HepG2 (cell line): ENCODE measurements around the gene MRPL27. TPM values are rescaled to one million over a fixed set of nuclear protein-coding genes. Genes with fewer than 3 reads are reported as not detected.
A peak's percentile ranks its signal among the peaks of the same experiment; 100 is the strongest.

Experiments
- ARNTL ChIP-seq: sonication (generic); formaldehyde crosslinking; IDR thresholded peaks from 2 replicates; pipeline ENCODE4 v1.4.0; 2020; ENCODE audit warnings: mild to moderate bottlenecking, missing genetic modification reagents
- ATF3 ChIP-seq: sonication (generic); formaldehyde crosslinking; IDR thresholded peaks from 2 replicates; pipeline ENCODE4 v1.4.0; 2020; ENCODE audit warnings: missing genetic modification reagents
- ATM ChIP-seq: fragments of 450-650 bp; IDR thresholded peaks from 2 replicates; pipeline ENCODE4 v1.7.1; 2017; ENCODE audit warnings: mild to moderate bottlenecking, borderline replicate concordance
- CENPBD1 ChIP-seq: sonication (generic); formaldehyde crosslinking; IDR thresholded peaks from 2 replicates; pipeline ENCODE4 v1.8.0; 2022; ENCODE audit warnings: missing genetic modification reagents, low read depth, mild to moderate bottlenecking, borderline replicate concordance
- CREB1 ChIP-seq, 2 experiments: fragments of 450-650 bp in 1 of 2; IDR thresholded peaks; 2 replicates each; pipeline ENCODE4 v1.6.1; 2016 to 2017; ENCODE audit warnings: control low read depth in 1 of 2, mild to moderate bottlenecking in 1 of 2, missing compliant biosample characterization in 1 of 2, missing genetic modification characterization in 1 of 2
- CSRNP1 ChIP-seq: sonication (generic); formaldehyde crosslinking; IDR thresholded peaks from 2 replicates; pipeline ENCODE4 v1.8.1; 2023; ENCODE audit warnings: mild to moderate bottlenecking, missing genetic modification reagents
- HMG20B ChIP-seq: conservative IDR thresholded peaks from 2 replicates; pipeline ENCODE4 v1.6.1; 2016; ENCODE audit warnings: missing genetic modification reagents, missing compliant biosample characterization
- MEF2D ChIP-seq: sonication (generic); formaldehyde crosslinking; IDR thresholded peaks from 2 replicates; pipeline ENCODE4 v1.5.1; 2020; ENCODE audit warnings: mild to moderate bottlenecking, missing genetic modification reagents
- MTA3 ChIP-seq: sonication (generic); formaldehyde crosslinking; IDR thresholded peaks from 2 replicates; pipeline ENCODE4 v1.4.0; 2020; ENCODE audit warnings: missing genetic modification reagents
- PTBP1 ChIP-seq: fragments of 200-400 bp; formaldehyde crosslinking; IDR thresholded peaks from 2 replicates; pipeline ENCODE4 v1.6.1; 2018; ENCODE audit warnings: low read length, low read depth; ENCODE audit not compliant: poor library complexity, severe bottlenecking
- SMARCE1 ChIP-seq: fragments of 450-650 bp; IDR thresholded peaks from 2 replicates; pipeline ENCODE4 v1.6.1; 2017; ENCODE audit warnings: borderline replicate concordance
- ZNF407 ChIP-seq: sonication (generic); formaldehyde crosslinking; IDR thresholded peaks from one replicate; pipeline ENCODE4 v1.5.1; 2020; ENCODE audit warnings: mild to moderate bottlenecking, missing genetic modification reagents; ENCODE audit errors: not compliant biosample characterization
- ZNF430 ChIP-seq: sonication (generic); formaldehyde crosslinking; IDR thresholded peaks from 2 replicates; pipeline ENCODE4 v1.9.0; 2021; ENCODE audit warnings: mild to moderate bottlenecking, missing genetic modification reagents
- ZNF792 ChIP-seq: IDR thresholded peaks from 2 replicates; pipeline ENCODE4 v1.6.1; 2016
- polyA plus RNA-seq, 8 experiments: library from polyadenylated mRNA; depleted of rRNA in 3 of 8; stranded (reverse) in 7 of 8; unstranded in 1 of 8; fragments of >200 nt; fragmentation: Illumina TruSeq in 4 of 8; extraction: Trizol in 4 of 8; gene quantifications; 2 replicates each; pipeline versions ENCODE4 v1.2.1 to v1.2.3, GENCODE V29; 2011 to 2016; ENCODE audit warnings: low read depth in 4 of 8, missing spikeins in 1 of 8, mixed read lengths in 1 of 8; ENCODE audit not compliant: insufficient read depth in 1 of 8
- total RNA-seq, 5 experiments: library from RNA; depleted of rRNA; stranded (reverse); fragments of >200 nt; fragmentation: Illumina TruSeq; extraction: Trizol; gene quantifications; 2 replicates each; pipeline ENCODE4 v1.2.3, GENCODE V29; 2016; ENCODE audit warnings: low read depth in 1 of 5

The MRPL27 gene
- total and polyA plus RNA-seq, 2 of the 13 experiments (the other 11 are each of a cell fraction or from before 2014, with no cell fraction given) = 137 to 217 TPM

- 0 out of 2 replicates have a peak, but pooled peaks have one; percentile 45 for TF ChIP-seq HMG20B
- no peak; the same call in 1 of the 2 replicates for TF ChIP-seq CENPBD1 (CRISPR knock-in tag)
- 0 out of 2 replicates have a peak, but pooled peaks have one; percentile 7 for TF ChIP-seq ATF3 (CRISPR knock-in tag)
- TF ChIP-seq PTBP1 = peak; percentile 71
- peak; percentile 85 for TF ChIP-seq ZNF792 (CRISPR knock-in tag)
- peak; percentile 81; the same call in 1 of the 2 replicates for TF ChIP-seq CREB1 (IDR thresholded peaks at IDR 0.05)
- TF ChIP-seq CREB1 (CRISPR knock-in tag; IDR thresholded peaks at IDR 0.05) = peak; percentile 90
- TF ChIP-seq MEF2D (CRISPR knock-in tag) = peak; percentile 71; the same call in 1 of the 2 replicates
- peak; percentile 84 for TF ChIP-seq CSRNP1 (CRISPR knock-in tag)
- TF ChIP-seq MTA3 (CRISPR knock-in tag) = no peak
- peak; percentile 96 for TF ChIP-seq ZNF430 (CRISPR knock-in tag)
- TF ChIP-seq SMARCE1 = no peak
- peak; percentile 91 for TF ChIP-seq ARNTL
- TF ChIP-seq ATM = no peak
- peak; percentile 92 for TF ChIP-seq ZNF407
These were observed at the start of gene MRPL27, which contains the start of gene EME1 (continued) for GRCh38 chr17:50372758-50373556.
